HG03045 (cell line): Measurements from ENCODE around the gene C1QTNF2.

Experiments used
- ATAC-seq: cut with Tn5 transposase; IDR thresholded peaks from one replicate; pipeline ENCODE4 v1.9.1; 2021; ENCODE audit warnings: mild to moderate bottlenecking, moderate library complexity; ENCODE audit not compliant: unreplicated experiment

The C1QTNF2 gene

DNA sequence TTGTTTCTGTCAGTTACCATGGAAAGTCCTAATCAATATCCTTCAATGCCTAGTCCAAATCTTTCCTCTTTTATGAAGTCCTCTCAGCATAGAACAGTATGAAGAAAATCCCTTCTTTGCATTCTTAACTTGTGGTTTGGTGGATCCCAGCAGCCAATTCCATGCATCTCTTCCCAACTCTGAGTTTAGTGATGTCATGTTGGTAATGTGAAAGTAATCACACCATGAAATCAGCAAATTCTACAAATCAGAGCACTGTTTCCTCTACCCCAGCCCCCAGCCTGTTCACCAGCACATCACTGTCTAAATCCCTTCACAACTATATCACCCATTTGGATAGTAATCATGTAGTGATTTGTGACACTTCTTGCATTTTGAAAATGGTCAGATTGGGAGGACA is 4.7 kb upstream of the C1QTNF2 start:
- ATAC-seq, result no peak

DNA sequence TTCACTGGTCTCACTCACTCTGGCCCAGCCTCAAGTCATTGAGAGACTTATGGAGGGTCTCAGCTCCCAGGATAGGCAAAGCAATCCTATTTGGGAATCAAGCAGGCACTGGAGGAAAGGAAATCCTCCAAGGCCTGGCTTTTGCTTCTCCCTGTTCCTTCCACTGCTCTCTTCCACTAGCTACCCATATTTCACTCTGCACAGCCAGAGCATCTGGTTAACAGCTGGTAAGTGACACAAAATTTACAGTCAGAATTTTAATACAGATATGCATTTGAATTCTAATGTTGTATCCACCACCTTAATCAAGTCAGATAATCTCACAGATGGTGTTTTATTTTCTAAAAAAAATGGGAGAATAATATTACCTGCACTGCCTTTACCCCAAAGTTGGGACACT is 868 bp upstream of the C1QTNF2 start:
- no peak for ATAC-seq

DNA sequence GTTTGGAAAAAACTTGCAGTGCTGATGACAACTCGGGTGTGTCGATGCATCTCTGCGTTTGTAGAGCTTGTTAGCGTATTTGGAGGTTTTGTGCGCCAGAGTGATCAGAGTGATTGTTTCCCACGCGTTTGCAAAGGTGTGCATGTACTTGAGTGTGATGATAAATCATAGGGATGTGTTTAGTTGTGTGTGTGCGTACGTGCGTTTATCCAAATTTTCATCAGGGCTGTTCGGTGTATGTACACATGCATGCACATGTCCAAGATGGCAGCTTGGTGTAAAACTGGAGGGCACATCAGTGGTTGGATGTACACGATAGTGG is 248 bp upstream of the C1QTNF2 start:
- no peak for ATAC-seq

- no peak for ATAC-seq
These were observed 2.5 kb downstream of the C1QTNF2 start for GRCh38 chr5:160367885-160368284.

DNA sequence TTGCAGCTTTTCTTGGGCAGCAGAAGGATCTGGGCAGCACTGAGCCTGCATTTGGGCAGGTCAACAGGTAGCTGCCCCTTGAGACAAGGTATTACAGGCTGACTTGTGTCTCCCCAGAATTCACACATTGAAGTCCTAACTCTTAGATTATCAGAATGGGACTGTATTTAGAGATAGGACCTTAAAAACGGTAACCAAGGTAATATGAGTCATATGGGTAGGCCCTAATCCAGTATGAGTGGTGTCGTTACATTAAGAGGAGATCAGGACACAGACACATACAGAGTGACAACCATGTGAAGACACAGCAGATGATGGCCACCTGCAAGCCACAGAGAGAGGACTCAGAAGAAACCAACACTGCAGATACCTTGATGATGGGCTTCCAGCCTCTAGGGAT is 3.2 kb downstream of the C1QTNF2 start:
- no peak for ATAC-seq

GRCh38 chr5:160366230-160366629 is 4.2 kb downstream of the C1QTNF2 start:
- no peak for ATAC-seq

GRCh38 chr5:160363660-160364395 is 6.6 kb downstream of the C1QTNF2 start:
- no peak for ATAC-seq

DNA sequence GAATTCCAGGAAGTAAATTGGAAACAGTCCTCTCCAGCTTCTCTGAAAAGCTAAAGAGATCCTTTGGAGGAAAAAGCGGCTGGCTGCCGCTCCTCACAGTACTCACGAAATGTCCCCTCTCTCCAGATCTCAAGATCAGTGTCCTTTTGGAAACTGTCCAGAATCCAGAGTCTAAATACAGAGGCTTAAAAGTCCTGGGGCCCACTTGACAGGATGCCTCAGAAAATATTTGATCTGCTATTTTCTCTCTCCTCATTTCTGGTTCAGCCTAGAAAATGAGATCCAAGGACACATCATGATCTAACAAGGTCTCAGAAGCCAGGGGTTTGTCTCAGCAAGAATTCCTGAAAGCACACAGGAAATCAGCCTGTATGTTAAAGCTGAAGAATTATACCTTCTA is 7.2 kb downstream of the C1QTNF2 start:
- no peak for ATAC-seq

- ATAC-seq, result no peak
These were observed 8.7 kb downstream of the C1QTNF2 start for GRCh38 chr5:160361624-160362228.

DNA sequence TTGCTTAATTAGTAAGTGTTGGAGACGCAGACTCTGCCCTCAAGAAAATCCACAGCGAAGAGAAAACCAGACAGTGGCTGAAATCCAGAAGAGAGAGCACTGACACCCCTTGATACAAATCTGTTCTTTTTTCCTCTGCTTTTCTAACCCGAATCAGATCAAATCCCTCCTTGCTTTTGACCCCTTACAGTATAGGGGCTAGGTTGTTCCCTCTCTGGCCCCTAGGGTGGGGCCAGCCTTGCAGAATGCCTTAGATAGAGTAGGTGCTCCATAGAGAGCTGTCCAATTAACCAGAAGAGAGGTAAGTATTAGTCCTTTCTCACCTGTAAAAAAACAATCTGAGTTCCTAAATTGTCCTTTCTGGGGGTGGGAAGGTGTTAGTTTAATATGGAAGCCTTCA is 10.1 kb downstream of the C1QTNF2 start:
- ATAC-seq, result no peak

DNA sequence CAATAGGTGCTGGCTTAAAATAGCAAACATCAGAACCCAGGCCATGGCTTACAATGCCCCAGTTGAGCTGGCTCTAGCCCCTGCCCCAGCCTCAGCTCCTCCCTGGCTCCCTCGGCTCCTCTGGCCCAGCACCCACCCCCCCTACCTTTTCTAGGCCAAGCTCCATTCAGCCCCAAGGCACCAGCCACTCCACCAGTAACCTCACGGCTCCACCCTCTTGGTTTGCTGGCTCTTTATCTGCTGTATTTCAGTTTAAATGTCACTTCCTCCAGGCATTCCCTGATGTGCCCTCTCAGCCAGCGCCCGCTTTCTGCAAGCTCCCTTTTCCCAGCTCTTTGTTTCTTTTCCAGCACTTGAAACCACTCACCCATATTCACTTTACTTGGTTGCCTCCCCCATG is 10.6 kb downstream of the C1QTNF2 start:
- no peak for ATAC-seq

- no peak for ATAC-seq
These were observed 11.2 kb downstream of the C1QTNF2 start for GRCh38 chr5:160359242-160359641.

- no peak for ATAC-seq
These were observed 12.5 kb downstream of the C1QTNF2 start for GRCh38 chr5:160357861-160358411.

DNA sequence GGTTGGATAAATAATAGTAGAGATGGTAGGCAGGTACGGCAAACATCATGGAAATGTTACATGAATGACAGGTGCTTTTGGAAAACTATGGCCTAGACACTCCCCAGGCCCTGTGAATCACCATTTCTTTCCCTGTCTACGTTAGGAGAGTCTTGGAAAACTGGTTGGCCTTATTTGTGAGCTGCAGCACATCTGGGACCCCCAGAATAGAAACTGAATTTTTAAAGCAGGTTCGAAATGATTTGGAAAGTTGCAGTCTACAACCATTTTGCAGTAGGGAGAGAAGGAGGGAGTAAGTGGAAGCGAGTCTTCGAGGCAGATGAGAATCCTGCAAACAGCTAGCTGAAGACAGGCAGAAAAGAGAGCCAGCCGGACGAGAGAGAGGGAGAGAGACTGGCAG is 13.0 kb downstream of the C1QTNF2 start:
- no peak for ATAC-seq

DNA sequence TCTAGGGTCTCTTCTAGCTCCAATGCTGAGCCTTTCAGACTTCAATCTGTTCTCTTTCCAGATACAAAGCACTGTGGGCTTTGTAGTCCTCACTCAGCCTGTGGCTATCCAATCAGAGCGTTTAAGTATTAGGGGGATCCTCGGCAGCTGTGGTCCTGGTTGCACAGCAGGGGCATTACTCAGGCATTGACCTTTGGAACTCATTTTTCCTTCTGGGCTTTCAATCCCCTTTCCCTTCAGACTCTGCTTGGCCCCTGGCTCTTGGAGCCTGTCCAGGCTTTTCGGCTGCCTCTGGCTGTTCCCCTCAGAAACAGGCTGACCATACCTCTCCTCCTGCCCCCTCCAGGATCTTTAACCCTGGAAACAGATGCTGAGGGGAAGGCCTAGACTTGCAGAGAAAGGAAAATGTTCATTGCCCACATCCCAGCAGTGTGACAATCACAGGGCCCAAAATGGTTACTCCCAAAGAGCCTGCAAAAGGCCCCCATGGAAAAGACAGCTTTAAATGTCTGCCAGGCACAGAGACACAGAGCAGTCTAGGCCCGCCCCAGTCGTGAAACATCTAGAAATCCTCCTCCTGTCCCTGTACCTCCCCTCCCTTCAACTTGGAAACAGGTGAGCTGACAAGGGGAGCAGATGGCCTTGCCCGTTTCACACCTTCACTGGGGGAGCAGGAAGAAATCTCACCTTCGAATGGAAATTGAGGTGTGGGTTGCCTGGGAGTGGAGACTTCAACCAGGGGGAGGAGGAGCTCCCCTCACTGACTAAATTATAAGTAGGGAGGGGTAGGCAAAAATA is 13.7 kb downstream of the C1QTNF2 start:
- no peak for ATAC-seq

DNA sequence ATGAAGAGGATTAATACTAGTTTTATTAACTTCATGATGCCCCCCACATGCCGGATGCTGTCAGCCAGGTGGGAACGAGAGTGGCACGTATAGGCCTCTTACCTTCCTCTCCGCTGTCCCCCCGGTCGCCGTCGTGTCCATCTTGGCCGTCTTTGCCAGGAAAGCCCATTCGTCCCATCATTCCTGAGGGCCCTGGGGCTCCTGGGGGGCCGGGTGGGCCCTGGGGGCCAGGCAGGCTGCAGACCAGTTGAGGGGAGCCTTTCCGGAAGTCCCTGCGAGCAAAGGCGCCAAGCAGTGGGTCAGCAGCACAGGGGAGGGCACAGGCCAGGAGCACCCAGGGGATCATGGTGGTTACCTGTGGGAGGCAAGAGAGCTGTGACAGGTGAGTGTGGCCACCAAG is 15.8 kb downstream of the C1QTNF2 start:
- no peak for ATAC-seq

DNA sequence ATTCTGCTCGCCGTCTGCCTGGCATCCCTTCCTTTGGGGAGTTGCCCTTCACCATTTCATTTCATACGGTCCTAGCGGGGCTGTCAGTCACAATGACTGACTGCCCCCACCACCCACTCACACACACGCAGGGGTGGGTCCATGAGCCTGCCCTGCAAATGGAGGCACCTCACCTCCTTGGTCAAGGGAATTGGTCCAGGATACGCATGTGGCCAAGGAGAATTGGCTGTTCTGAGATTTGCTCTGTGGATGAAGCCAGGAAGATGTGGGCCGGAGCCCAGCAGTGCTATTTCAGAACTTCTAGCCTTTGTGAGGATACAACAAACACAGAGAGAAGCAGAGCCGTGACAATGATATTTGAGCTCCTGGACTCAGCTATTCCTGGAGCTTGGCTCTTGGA is 17.0 kb downstream of the C1QTNF2 start:
- ATAC-seq, result no peak

DNA sequence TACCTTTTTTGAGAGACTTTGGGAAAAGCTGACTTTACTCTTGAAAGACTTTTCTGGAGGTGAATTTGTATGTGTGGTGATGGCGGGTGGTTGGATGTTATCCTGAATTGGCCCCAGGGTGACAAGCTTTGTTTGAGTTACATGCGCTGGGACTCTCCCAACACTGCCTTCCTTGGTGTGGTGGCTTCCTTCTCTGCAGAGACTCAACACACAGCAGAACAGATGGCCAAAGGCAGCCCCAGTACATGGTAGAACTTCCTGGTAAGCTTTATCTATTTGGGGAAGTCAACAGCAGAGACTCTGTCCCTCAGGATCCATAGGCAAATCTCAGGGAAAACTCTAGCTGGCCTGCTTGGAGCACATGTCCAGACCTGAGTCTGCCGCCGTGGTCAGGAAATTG is 18.1 kb downstream of the C1QTNF2 start:
- ATAC-seq, result no peak

GRCh38 chr5:160349935-160350303 is 20.5 kb downstream of the C1QTNF2 start:
- ATAC-seq, result no peak

- ATAC-seq, result no peak
These were observed 21.0 kb downstream of the C1QTNF2 start for GRCh38 chr5:160349249-160349934.

- ATAC-seq, result no peak
These were observed 22.3 kb downstream of the C1QTNF2 start for GRCh38 chr5:160348080-160348479.
